CD4-positive, alpha-beta memory T cell (primary cell): ENCODE results near the gene ZIK1. TPM values are rescaled to one million over a fixed set of nuclear protein-coding genes. Genes with fewer than 3 reads are reported as not detected.
A peak's percentile ranks its signal among the peaks of the same experiment; 100 is the strongest.

Experiments used
- CTCF ChIA-PET: fragments of 350-600 bp; sonication (Branson Sonifier 250); formaldehyde crosslinking; loops from one replicate; lab custom pipeline; 2021; ENCODE audit warnings: inconsistent platforms; ENCODE audit not compliant: partially characterized antibody; lab: Charles Lee
- POLR2A ChIA-PET: fragments of 350-600 bp; sonication (Branson Sonifier 250); formaldehyde crosslinking; loops from one replicate; lab custom pipeline; 2021; ENCODE audit not compliant: partially characterized antibody; lab: Charles Lee
- DNase-seq, 5 donors: peaks; one replicate each; pipeline versions ENCODE4 v3.0.0 to v3.0.0-alpha.2; 2020 to 2022; ENCODE audit warnings: mixed read lengths in 1 of 5
- H3K27ac ChIP-seq: one replicate; pipeline ENCODE4 v1.7.0; 2013; ENCODE audit warnings: low read depth, low read length
- H3K27me3 ChIP-seq: 2 replicates; pipeline ENCODE4 v1.7.0; 2013; ENCODE audit warnings: mild to moderate bottlenecking, low read length, moderate library complexity; ENCODE audit not compliant: insufficient read depth
- H3K36me3 ChIP-seq: 2 replicates; pipeline ENCODE4 v1.7.0; 2013; ENCODE audit warnings: mild to moderate bottlenecking, low read length, moderate library complexity; ENCODE audit not compliant: insufficient read depth
- H3K4me1 ChIP-seq: 2 replicates; pipeline ENCODE4 v1.7.0; 2013; ENCODE audit warnings: mild to moderate bottlenecking, low read length, moderate library complexity; ENCODE audit not compliant: insufficient read depth
- H3K4me3 ChIP-seq, 2 donors: one replicate each; pipeline ENCODE4 v1.7.0; 2013; ENCODE audit warnings: low read length in 2 of 2, mild to moderate bottlenecking in 1 of 2
- H3K9me3 ChIP-seq, 2 donors: one replicate each; pipeline ENCODE4 v1.7.0; 2013; ENCODE audit warnings: low read length in 2 of 2, control low read depth in 1 of 2; ENCODE audit not compliant: control insufficient read depth in 1 of 2
- H3K27ac Mint-ChIP-seq, 7 donors: one replicate each; pipeline ENCODE4 v1.8.0; 2020 to 2021; ENCODE audit warnings: mixed read lengths in 7 of 7, mild to moderate bottlenecking in 6 of 7, inconsistent platforms in 3 of 7, moderate library complexity in 3 of 7
- H3K27me3 Mint-ChIP-seq, 2 donors: one replicate each; pipeline ENCODE4 v1.8.0; 2020 to 2021; ENCODE audit warnings: mixed read lengths in 2 of 2
- H3K36me3 Mint-ChIP-seq, 2 donors: one replicate each; pipeline ENCODE4 v1.8.0; 2020 to 2021; ENCODE audit warnings: mixed read lengths in 2 of 2, inconsistent platforms in 1 of 2, mild to moderate bottlenecking in 1 of 2
- H3K4me1 Mint-ChIP-seq, 4 donors: one replicate each; pipeline ENCODE4 v1.8.0; 2020 to 2021; ENCODE audit warnings: mixed read lengths in 4 of 4, mild to moderate bottlenecking in 1 of 4
- H3K4me3 Mint-ChIP-seq, 8 donors: one replicate each; pipeline ENCODE4 v1.8.0; 2020 to 2021; ENCODE audit warnings: mixed read lengths in 8 of 8, mild to moderate bottlenecking in 7 of 8, moderate library complexity in 6 of 8, inconsistent platforms in 3 of 8
- H3K9me3 Mint-ChIP-seq, 8 donors: one replicate each; pipeline ENCODE4 v1.8.0; 2020 to 2021; ENCODE audit warnings: mixed read lengths in 8 of 8, mild to moderate bottlenecking in 5 of 8, inconsistent platforms in 3 of 8, moderate library complexity in 1 of 8
- intact Hi-C: fragments of 100-400 bp; cut with micrococcal nuclease; formaldehyde crosslinking; loops from one replicate; pipeline ENCODE4 v1.15.1; 2023
- polyA plus RNA-seq, 2 donors: library from polyadenylated mRNA; unstranded; fragments of 300-500 nt; fragmentation: Illumina TruSeq; gene quantifications; one replicate each; pipeline ENCODE4 v1.2.3, GENCODE V29; 2021
- total RNA-seq, 2 experiments: library from RNA; stranded (reverse); gene quantifications; one replicate each; pipeline ENCODE4 v1.2.3, GENCODE V29; 2021

Gene ZIK1
- total and polyA plus RNA-seq, 4 experiments from 2014 or later: 6.9 to 11.3 (median 9.7) TPM

DNA sequence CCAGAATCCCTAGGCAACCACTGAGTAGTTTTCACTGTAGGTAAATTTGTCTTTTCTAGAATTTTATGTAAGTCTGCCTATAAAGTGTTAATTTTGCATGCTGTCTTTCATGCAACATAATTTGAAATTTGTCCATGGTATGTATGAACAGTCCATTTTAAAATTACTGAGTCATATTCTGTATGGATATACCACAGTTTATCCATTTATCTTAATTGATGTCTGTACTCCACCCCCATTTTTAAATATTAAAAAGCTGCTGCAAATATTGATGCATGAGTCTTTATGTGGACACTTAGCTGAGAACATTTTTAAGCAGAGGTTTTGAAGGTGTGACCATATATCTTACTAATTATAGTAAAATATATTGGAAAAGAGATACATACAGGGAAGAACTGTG lies 39.1 kb downstream of the ZIK1 start:
- Mint-ChIP-seq H3K27me3 (no peaks in the 10 kb centered on the region), H3K4me3 (no peak overlapping the region), H3K4me1 (peaks cover 1 to 3% (median 2%) of the 10 kb centered on the region in 4 donors), H3K27ac (no peak overlapping the region), H3K9me3 (peaks cover under 1 to 96% (median 89%) of the 10 kb centered on the region in 8 donors), H3K36me3 (peaks cover 60 to 63% of the 10 kb centered on the region in 2 donors)
- intact Hi-C loops: no loop called here
- H3K4me1 ChIP-seq: no peaks in the 10 kb centered on the region
- H3K9me3 ChIP-seq: peaks cover 28 to 75% of the 10 kb centered on the region in 2 donors
- no peaks in the 10 kb centered on the region for H3K27me3 ChIP-seq
- H3K4me3 ChIP-seq: no peak overlapping the region
- CTCF ChIA-PET: no interaction called here
- DNase-seq: no peak
- POLR2A ChIA-PET: interaction anchor here (0.7 kb wide), 1 partner anchor 22 kb away, joined by 3 read pairs; no protein-coding TSS in a partner anchor
- H3K36me3 ChIP-seq: peaks cover 29% of the 10 kb centered on the region
- H3K27ac ChIP-seq: no peak overlapping the region

DNA sequence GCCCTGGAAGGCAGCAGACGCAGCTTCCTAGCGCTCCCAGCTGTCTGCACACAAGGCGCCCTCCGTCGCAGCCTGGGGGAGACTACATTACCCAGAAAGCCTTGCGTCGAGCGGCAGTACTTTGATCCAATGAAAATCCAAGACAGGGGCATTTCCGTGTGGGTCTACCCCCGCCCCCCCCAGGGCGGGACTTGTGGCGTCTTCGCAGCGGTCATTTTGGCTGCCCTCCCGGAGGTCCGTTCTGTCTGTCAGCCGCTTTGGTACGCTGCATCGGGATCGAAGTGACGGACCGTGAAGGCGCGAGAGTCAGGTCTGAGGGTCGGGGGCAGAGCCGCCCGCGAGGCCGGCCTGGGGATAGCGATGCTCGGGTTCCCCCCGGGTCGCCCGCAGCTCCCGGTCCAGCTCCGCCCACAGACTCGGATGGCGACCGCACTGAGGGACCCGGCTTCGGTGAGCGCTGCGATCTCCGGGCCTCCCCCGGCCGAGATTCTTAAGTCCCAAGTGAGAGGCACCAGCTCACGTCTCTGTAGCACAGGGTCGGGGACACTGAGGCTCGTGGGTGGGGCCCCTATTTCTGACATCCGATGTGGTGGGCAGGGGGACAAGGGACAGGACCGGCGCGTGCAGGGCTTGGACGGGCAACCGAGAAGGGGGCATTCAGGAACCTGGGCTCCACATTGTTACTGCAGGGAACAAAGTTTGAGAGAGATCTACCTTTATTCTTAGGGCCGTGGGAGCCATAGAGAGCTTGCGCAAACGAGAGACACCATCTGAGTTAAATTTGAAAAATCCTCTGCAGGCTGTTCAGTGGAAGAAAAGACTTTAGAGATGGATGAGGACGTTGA lies 49.3 kb downstream of the ZIK1 start, which contains the start of gene ZNF211:
Gene ZNF211 (plus strand): TSS at position 182 of the 845 bp plus-strand sequence. CDS start 179 bp downstream, at position 361.
- CTCF ChIA-PET: no interaction called here
- peak within 1 kb of the TSS; percentile 94 to 98 (median 96) for H3K4me3 Mint-ChIP-seq

DNA sequence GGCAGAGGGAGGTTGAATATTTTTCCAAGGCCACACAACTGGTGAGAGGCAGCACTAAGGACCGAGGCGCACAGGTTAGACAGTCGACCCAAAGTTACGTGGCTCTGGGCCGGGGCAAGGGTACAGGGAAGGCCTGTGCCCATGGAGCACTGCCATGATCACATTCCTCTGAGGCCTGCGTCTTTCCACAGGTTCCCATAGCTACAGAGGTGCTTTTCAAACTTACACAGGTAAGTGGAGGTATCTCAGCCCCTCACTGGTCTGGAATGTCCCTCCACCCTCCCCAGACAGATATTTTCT lies 49.8 kb downstream of the ZIK1 start:
- peak overlapping the region; percentile 81 for H3K27ac ChIP-seq
- POLR2A ChIA-PET: interaction anchor here (0.7 to 2.2 kb wide), 16 partner anchors 12 to 550 kb away, joined by 3 to 16 read pairs (median 5); partner anchors contain the start of genes ZIK1, ZNF134, ZNF274 and ZNF530
- no peaks in the 10 kb centered on the region for H3K27me3 ChIP-seq
- H3K4me1 ChIP-seq: peaks cover 19% of the 10 kb centered on the region
- no peaks in the 10 kb centered on the region for H3K27me3 Mint-ChIP-seq
- intact Hi-C loops: loop anchor here (1.0 to 5.0 kb wide), 10 partner anchors 19 to 222 kb away; partner anchors contain the start of genes ZNF134, ZNF17, ZNF416 and ZNF551
- H3K4me3 ChIP-seq: peak overlapping the region; percentile 84 to 87
- CTCF ChIA-PET: no interaction called here
- peaks cover 8 to 58% (median 42%) of the 10 kb centered on the region in 8 donors for H3K9me3 Mint-ChIP-seq
- peaks cover 0 to 25% of the 10 kb centered on the region in 2 donors for H3K9me3 ChIP-seq
- peak overlapping the region; percentile 83 to 96 (median 94) for H3K27ac Mint-ChIP-seq
- H3K4me3 Mint-ChIP-seq: peak overlapping the region; percentile 94 to 98 (median 96)
- peaks cover 50 to 59% of the 10 kb centered on the region in 2 donors for H3K36me3 Mint-ChIP-seq
- peaks cover 18 to 35% (median 29%) of the 10 kb centered on the region in 4 donors for H3K4me1 Mint-ChIP-seq
- peaks cover 24% of the 10 kb centered on the region for H3K36me3 ChIP-seq
- no peak for DNase-seq

More for the DNA sequence above, 49.3 kb downstream of the ZIK1 start, which contains the start of gene ZNF211:
- Histone ChIP-seq H3K9me3 (peaks cover 0 to 24% of the 10 kb centered on the region in 2 donors), H3K4me1 (peaks cover 19% of the 10 kb centered on the region), H3K27ac (peak within 1 kb of the TSS; percentile 81), H3K36me3 (peaks cover 20% of the 10 kb centered on the region), H3K4me3 (peak within 1 kb of the TSS; percentile 84 to 87), H3K27me3 (no peaks in the 10 kb centered on the region)
- intact Hi-C loops: loop anchor here (1.0 to 5.0 kb wide), 10 partner anchors 19 to 222 kb away; partner anchors contain the start of genes ZNF134, ZNF17, ZNF416 and ZNF551
- peak; percentile 86 to 91 (median 88) for DNase-seq
- Mint-ChIP-seq H3K27ac (peak within 1 kb of the TSS; percentile 83 to 96 (median 94)), H3K27me3 (no peaks in the 10 kb centered on the region), H3K9me3 (peaks cover 2 to 57% (median 41%) of the 10 kb centered on the region in 8 donors), H3K4me1 (peaks cover 18 to 35% (median 27%) of the 10 kb centered on the region in 4 donors), H3K36me3 (peaks cover 44 to 54% of the 10 kb centered on the region in 2 donors)
- POLR2A ChIA-PET: interaction anchor here (0.8 to 2.2 kb wide), 22 partner anchors 11 to 550 kb away, joined by 3 to 16 read pairs (median 5); partner anchors contain the start of genes ZIK1, ZNF134, ZNF274 and ZNF530

DNA sequence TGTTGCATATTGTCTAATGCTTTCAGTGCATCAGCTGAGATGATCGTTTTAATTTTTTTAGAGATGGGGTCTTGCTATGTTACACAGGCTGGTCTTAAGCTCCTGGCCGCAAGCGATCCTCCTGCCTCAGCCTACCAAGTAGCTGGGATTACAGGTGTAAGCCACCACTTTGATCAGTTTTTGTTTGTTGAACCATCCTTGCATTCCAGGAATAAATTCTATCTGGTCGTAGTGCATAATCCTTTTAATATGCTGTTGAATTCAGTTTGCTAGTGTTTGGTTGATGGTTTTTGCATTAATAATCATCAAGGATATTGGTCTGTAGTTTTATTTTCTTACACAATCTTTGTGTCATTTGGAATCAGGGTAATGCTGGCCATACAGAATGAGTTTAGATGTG lies 53.4 kb downstream of the ZIK1 start:
- no peak for DNase-seq
- H3K27me3 ChIP-seq: no peaks in the 10 kb centered on the region
- H3K4me1 Mint-ChIP-seq: peaks cover 18 to 31% (median 28%) of the 10 kb centered on the region in 4 donors
- intact Hi-C loops: no loop called here
- peaks cover 13 to 83% (median 70%) of the 10 kb centered on the region in 8 donors for H3K9me3 Mint-ChIP-seq
- ChIA-PET CTCF (no interaction called here), POLR2A (no interaction called here)
- H3K27ac ChIP-seq: no peak overlapping the region
- peaks cover 57% of the 10 kb centered on the region for H3K36me3 ChIP-seq
- H3K4me3 ChIP-seq: no peak overlapping the region
- H3K36me3 Mint-ChIP-seq: peaks cover 86% of the 10 kb centered on the region in 2 donors
- no peak overlapping the region for H3K27ac Mint-ChIP-seq
- H3K9me3 ChIP-seq: peaks cover 12 to 55% of the 10 kb centered on the region in 2 donors
- peaks cover 19% of the 10 kb centered on the region for H3K4me1 ChIP-seq
- H3K4me3 Mint-ChIP-seq: no peak overlapping the region
- no peaks in the 10 kb centered on the region for H3K27me3 Mint-ChIP-seq

DNA sequence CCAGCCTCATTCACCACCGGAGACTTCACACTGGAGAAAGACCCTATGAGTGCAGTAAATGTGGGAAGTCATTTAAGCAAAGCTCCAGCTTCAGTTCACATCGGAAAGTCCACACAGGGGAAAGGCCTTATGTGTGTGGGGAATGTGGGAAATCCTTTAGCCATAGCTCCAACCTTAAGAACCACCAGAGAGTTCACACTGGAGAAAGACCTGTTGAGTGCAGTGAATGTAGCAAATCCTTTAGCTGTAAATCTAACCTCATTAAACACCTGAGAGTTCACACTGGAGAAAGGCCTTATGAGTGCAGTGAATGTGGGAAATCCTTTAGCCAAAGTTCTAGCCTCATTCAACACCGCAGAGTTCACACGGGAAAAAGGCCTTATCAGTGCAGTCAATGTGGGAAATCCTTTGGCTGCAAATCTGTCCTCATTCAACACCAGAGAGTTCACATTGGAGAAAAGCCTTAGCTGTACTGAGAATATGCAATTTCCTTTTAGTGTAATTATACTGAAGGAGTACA lies 57.8 kb downstream of the ZIK1 start:
- peaks cover 0 to 8% (median under 1%) of the 10 kb centered on the region in 4 donors for H3K4me1 Mint-ChIP-seq
- ChIA-PET POLR2A (no interaction called here), CTCF (no interaction called here)
- peaks cover 67 to 75% of the 10 kb centered on the region in 2 donors for H3K36me3 Mint-ChIP-seq
- no peaks in the 10 kb centered on the region for H3K27me3 Mint-ChIP-seq
- peaks cover 17 to 58% of the 10 kb centered on the region in 2 donors for H3K9me3 ChIP-seq
- intact Hi-C loops: no loop called here
- H3K4me3 Mint-ChIP-seq: no peak overlapping the region
- no peak overlapping the region for H3K27ac ChIP-seq
- H3K4me3 ChIP-seq: peak overlapping the region in 1 of 2 donors; percentile 25
- H3K27me3 ChIP-seq: no peaks in the 10 kb centered on the region
- DNase-seq: no peak
- peaks cover 46% of the 10 kb centered on the region for H3K36me3 ChIP-seq
- no peaks in the 10 kb centered on the region for H3K4me1 ChIP-seq
- peak overlapping the region in 1 of 7 donors; percentile 7 for H3K27ac Mint-ChIP-seq
- peaks cover 12 to 97% (median 90%) of the 10 kb centered on the region in 8 donors for H3K9me3 Mint-ChIP-seq

- Histone ChIP-seq H3K4me3 (peak overlapping the region in 1 of 2 donors; percentile 25), H3K27ac (no peak overlapping the region), H3K27me3 (no peaks in the 10 kb centered on the region), H3K36me3 (peaks cover 39% of the 10 kb centered on the region), H3K9me3 (peaks cover 17 to 51% of the 10 kb centered on the region in 2 donors), H3K4me1 (no peaks in the 10 kb centered on the region)
- Mint-ChIP-seq H3K4me1 (peaks cover 0 to 5% (median under 1%) of the 10 kb centered on the region in 4 donors), H3K9me3 (peaks cover 12 to 97% (median 89%) of the 10 kb centered on the region in 8 donors), H3K4me3 (no peak overlapping the region), H3K27me3 (no peaks in the 10 kb centered on the region), H3K27ac (no peak overlapping the region), H3K36me3 (peaks cover 61 to 67% of the 10 kb centered on the region in 2 donors)
- intact Hi-C loops: no loop called here
- ChIA-PET CTCF (no interaction called here), POLR2A (no interaction called here)
- no peak for DNase-seq
Measured at GRCh38 chr19:57642396-57643046, 58.6 kb downstream of the ZIK1 start.
